ENCODE results near the gene FAM53B.

The FAM53B gene

GRCh38 chr10:124707144-124707467 lies 37.1 kb downstream of the FAM53B start:
- peaks cover 46% of the 10 kb centered on the region for H3K36me3 ChIP-seq
- peak; percentile 37 for DNase-seq
- TF ChIP-seq CTCF (IDR thresholded peaks at IDR 0.05; ENCODE audit: low read depth, low read length), result no peak
- H3K27me3 ChIP-seq (ENCODE audit: insufficient read depth, low read depth, severe bottlenecking), result no peaks in the 10 kb centered on the region
- no peaks in the 10 kb centered on the region for H3K9me3 ChIP-seq (ENCODE audit: severe bottlenecking)
- no peak overlapping the region for H3K4me3 ChIP-seq (ENCODE audit: low read depth, low read length)
- peak overlapping the region; percentile 24 for H3K27ac ChIP-seq

GRCh38 chr10:124706462-124707143 lies 37.6 kb downstream of the FAM53B start:
- no peaks in the 10 kb centered on the region for H3K27me3 ChIP-seq (ENCODE audit: insufficient read depth, low read depth, severe bottlenecking)
- DNase-seq, result no peak
- peak overlapping the region; percentile 24 for H3K27ac ChIP-seq
- no peaks in the 10 kb centered on the region for H3K9me3 ChIP-seq (ENCODE audit: severe bottlenecking)
- H3K4me3 ChIP-seq (ENCODE audit: low read depth, low read length), result no peak overlapping the region
- TF ChIP-seq CTCF (IDR thresholded peaks at IDR 0.05; ENCODE audit: low read depth, low read length), result no peak
- H3K36me3 ChIP-seq, result peaks cover 49% of the 10 kb centered on the region

DNA sequence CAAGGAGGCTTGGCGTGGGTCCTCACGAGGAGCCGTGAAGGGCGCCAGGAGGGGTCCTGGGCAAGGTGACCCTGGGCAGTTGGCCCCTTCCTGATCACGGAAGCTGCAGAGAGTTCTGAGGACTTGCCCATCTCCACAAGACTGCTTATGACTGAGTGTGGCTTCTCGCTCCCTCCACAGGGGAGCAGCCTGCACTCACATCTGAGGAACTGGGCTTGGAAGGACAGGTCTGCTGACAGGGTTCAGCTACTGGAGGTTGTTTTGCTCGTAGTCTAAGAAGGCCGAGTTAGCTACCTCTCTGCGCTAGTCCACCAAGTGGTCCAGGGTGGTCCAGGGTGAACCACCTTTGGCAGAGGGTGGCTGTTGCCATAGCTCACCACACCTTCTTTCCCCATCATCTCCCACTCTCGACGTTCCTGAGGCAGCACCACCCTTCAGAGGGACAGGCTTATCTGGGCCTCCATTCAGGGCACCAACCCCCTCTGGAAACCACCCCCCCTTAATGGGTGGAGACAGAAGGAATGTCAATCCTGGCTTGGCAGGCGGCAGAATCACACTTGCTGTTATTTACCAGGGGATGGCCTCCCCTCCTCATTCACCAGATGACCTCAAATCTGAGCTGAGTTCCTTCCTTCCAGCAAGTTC lies 38.2 kb downstream of the FAM53B start:
- H3K27ac ChIP-seq, result no peak overlapping the region
- TF ChIP-seq CTCF (IDR thresholded peaks at IDR 0.05; ENCODE audit: low read depth, low read length), result peak; percentile 28; the same call in 1 of the 2 replicates
- DNase-seq, result no peak
- no peaks in the 10 kb centered on the region for H3K27me3 ChIP-seq (ENCODE audit: insufficient read depth, low read depth, severe bottlenecking)
- H3K9me3 ChIP-seq (ENCODE audit: severe bottlenecking), result no peaks in the 10 kb centered on the region
- no peak overlapping the region for H3K4me3 ChIP-seq (ENCODE audit: low read depth, low read length)
- H3K36me3 ChIP-seq, result peaks cover 55% of the 10 kb centered on the region

GRCh38 chr10:124705381-124705740 lies 38.8 kb downstream of the FAM53B start:
- no peak for DNase-seq
- Histone ChIP-seq H3K36me3 (peaks cover 55% of the 10 kb centered on the region), H3K4me3 (ENCODE audit: low read depth, low read length) (no peak overlapping the region), H3K9me3 (ENCODE audit: severe bottlenecking) (no peaks in the 10 kb centered on the region), H3K27me3 (ENCODE audit: insufficient read depth, low read depth, severe bottlenecking) (no peaks in the 10 kb centered on the region), H3K27ac (no peak overlapping the region)
- TF ChIP-seq CTCF (IDR thresholded peaks at IDR 0.05; ENCODE audit: low read depth, low read length), result no peak

DNA sequence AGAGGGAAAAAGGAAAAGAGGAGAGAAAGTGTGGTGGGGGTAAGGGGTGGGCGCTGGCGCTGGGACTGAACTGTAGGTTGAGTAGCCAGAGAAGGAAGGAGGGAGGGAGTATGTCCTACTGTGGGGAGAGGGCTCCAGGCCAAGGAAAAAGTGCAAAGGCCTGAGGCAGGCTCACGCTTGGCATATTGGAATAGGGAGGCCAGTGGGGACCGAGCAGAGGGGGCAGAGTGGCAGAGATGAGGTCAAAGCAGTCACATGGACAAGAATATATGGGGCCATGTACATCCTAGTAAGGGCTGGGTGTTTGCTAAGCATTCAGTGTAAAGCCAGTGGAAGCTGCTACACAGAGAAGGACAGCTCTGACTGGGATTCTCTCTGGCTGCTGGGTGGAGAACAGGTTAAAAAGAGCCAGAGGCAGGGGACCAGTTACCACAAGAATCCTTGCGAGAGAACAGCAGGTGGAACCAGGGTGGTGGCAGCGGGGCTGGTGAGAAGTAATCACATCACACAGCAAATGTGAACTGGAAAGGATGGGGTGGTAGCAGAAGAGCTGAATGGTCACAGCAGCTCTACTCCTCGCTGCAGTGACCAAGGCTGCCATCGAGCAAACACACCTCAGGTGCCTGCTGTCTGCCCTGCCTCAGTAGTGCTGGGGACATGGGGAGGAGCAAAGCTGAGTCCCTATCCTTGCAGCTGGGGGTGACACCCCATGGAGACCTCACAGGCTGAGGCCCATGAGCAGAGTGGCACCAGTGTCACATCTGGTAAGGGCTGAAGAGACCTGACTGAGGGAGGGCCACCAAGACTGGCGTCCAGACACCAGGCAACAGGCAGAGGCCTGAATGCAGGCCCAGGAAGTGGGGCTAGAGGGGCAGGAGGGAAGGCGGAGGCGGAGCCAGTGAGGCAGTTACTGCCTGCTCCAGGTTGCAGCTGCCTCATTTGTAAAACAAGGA lies 39.5 kb downstream of the FAM53B start:
- DNase-seq, result no peak
- no peak overlapping the region for H3K27ac ChIP-seq
- peaks cover 55% of the 10 kb centered on the region for H3K36me3 ChIP-seq
- H3K9me3 ChIP-seq (ENCODE audit: severe bottlenecking), result no peaks in the 10 kb centered on the region
- TF ChIP-seq CTCF (IDR thresholded peaks at IDR 0.05; ENCODE audit: low read depth, low read length), result no peak
- H3K27me3 ChIP-seq (ENCODE audit: insufficient read depth, low read depth, severe bottlenecking), result no peaks in the 10 kb centered on the region
- H3K4me3 ChIP-seq (ENCODE audit: low read depth, low read length), result no peak overlapping the region

Measured in WERI-Rb-1 (cell line).